Cardiac septum (tissue), 1 donor: ENCODE data around the gene MAP3K2. TPM values are rescaled to one million over a fixed set of nuclear protein-coding genes. Genes with fewer than 3 reads are reported as not detected.

Experiments
- DNase-seq: peaks from one replicate; pipeline ENCODE4 v3.0.0-alpha.2; 2020; ENCODE audit warnings: low spot score
- intact Hi-C: fragments of 100-400 bp; cut with DNase I; formaldehyde crosslinking; loops from one replicate; pipeline ENCODE4 v1.14.0; 2022
- total RNA-seq: library from RNA; stranded (reverse); fragmentation: NEBNext Ultra II Directional; extraction: Animal tissue kit (Norgen Biotek cat#: 25700); gene quantifications from one replicate; pipeline ENCODE4 v1.2.1, GENCODE V29; 2021
- donor health status: DM: no; HTN: no; CAD: no.

The MAP3K2 gene
- total RNA-seq, 1 donor from 2014 or later = 31.6 TPM

GRCh38 chr2:127421871-127422558 lies 34.2 kb upstream of the MAP3K2 start:
- no peak for DNase-seq

GRCh38 chr2:127421116-127421800 lies 33.5 kb upstream of the MAP3K2 start:
- intact Hi-C loops = no loop called here
- DNase-seq = no peak

More at GRCh38 chr2:127421871-127422558, 34.2 kb upstream of the MAP3K2 start:
- intact Hi-C loops = no loop called here

- intact Hi-C loops = no loop called here
- peak; percentile 66 for DNase-seq
These were observed 32.5 kb upstream of the MAP3K2 start for GRCh38 chr2:127420039-127420864.

GRCh38 chr2:127419448-127420038 lies 31.8 kb upstream of the MAP3K2 start:
- intact Hi-C loops = loop anchor here (5.0 to 10.0 kb wide), 2 partner anchors 37 to 95 kb away; no protein-coding TSS in a partner anchor

GRCh38 chr2:127419112-127419430 lies 31.3 kb upstream of the MAP3K2 start:
- intact Hi-C loops = loop anchor here (5.0 to 10.0 kb wide), 2 partner anchors 37 to 94 kb away; no protein-coding TSS in a partner anchor
- no peak for DNase-seq

More at GRCh38 chr2:127419448-127420038, 31.8 kb upstream of the MAP3K2 start:
- no peak for DNase-seq

- DNase-seq = no peak
- intact Hi-C loops = loop anchor here (5.0 to 10.0 kb wide), 2 partner anchors 36 to 94 kb away; no protein-coding TSS in a partner anchor
These were observed 30.7 kb upstream of the MAP3K2 start, which contains the start of gene PROC for GRCh38 chr2:127418300-127419111. Gene PROC, plus strand, starts transcription at chr2:127418427. Its CDS starts 1,516 bp downstream, at chr2:127419943.

- intact Hi-C loops = loop anchor here (5.0 to 10.0 kb wide), 2 partner anchors 35 to 93 kb away; no protein-coding TSS in a partner anchor
- no peak for DNase-seq
These were observed 29.6 kb upstream of the MAP3K2 start for GRCh38 chr2:127417406-127417805.

GRCh38 chr2:127416506-127417001 lies 28.8 kb upstream of the MAP3K2 start:
- peak; percentile 68 for DNase-seq
- intact Hi-C loops = loop anchor here (5.0 to 10.0 kb wide), 2 partner anchors 34 to 92 kb away; no protein-coding TSS in a partner anchor

GRCh38 chr2:127415593-127416505 lies 28.1 kb upstream of the MAP3K2 start:
- intact Hi-C loops = loop anchor here (2.0 to 10.0 kb wide), 3 partner anchors 34 to 91 kb away; no protein-coding TSS in a partner anchor
- DNase-seq = peak; percentile 91

GRCh38 chr2:127414638-127415592 lies 27.1 kb upstream of the MAP3K2 start:
- no peak for DNase-seq
- intact Hi-C loops = loop anchor here (2.0 to 10.0 kb wide), 3 partner anchors 33 to 90 kb away; no protein-coding TSS in a partner anchor

GRCh38 chr2:127413782-127414637 lies 26.2 kb upstream of the MAP3K2 start:
- intact Hi-C loops = loop anchor here (2.0 to 10.0 kb wide), 2 partner anchors 59 to 89 kb away; no protein-coding TSS in a partner anchor
- no peak for DNase-seq

GRCh38 chr2:127413200-127413599 lies 25.4 kb upstream of the MAP3K2 start:
- intact Hi-C loops = loop anchor here (10.0 kb wide), 1 partner anchor 88 kb away; no protein-coding TSS in a partner anchor
- no peak for DNase-seq

- intact Hi-C loops = loop anchor here (10.0 kb wide), 1 partner anchor 87 kb away; no protein-coding TSS in a partner anchor
- DNase-seq = peak; percentile 89
These were observed 24.0 kb upstream of the MAP3K2 start for GRCh38 chr2:127411653-127412369.
